HG03135 (cell line): ENCODE data around the gene DCLK1.
"Not testable (repeated sequence)": the region's sequence is repeated elsewhere in the genome, so short reads cannot be mapped to it uniquely, and the experiment has no call there.

ENCODE experiments used
- ATAC-seq: cut with Tn5 transposase; IDR thresholded peaks from one replicate; pipeline ENCODE4 v1.9.1; 2021; ENCODE audit warnings: mild to moderate bottlenecking, moderate library complexity; ENCODE audit not compliant: unreplicated experiment

Gene DCLK1

DNA sequence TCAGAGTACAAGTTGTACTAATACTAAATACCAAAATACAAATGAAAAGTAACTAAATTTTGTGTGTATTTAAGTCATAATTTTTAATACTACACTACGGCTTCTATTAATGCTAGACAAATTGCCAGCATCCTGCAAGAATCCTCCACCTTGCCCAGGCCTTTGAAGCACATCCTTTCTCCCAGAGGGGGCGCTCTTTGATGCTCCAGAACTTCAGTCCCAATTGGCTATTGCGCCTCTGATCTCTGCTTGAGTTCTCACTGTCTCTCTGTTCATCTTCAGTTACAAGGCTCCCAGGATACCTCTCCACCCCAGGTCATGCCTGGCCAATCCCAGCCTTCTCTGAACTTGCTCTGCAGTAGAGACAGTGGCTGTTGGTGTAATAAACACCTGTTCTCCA, 141.0 kb downstream of the DCLK1 start:
- ATAC-seq: no peak

DNA sequence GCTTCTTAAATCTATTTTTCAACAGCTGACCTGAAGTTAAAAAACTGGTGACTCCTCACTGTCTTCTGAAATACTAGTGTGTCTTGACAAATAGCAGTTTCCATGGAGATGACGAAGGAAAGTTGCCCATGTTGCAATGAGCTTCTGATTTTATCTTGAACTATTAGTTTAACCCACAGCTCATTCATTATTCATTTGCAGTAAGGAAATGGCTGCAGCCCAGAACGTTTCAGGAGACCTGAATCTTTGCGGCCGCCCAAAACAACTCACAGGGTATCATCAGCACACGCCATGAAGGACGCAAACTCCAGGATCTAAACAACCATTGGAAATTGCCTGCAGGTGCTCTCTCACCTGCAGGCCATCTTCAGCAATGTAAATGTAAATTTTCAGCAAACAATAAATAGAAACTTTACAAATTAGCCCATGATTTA, 142.5 kb downstream of the DCLK1 start:
- no peak for ATAC-seq

DNA sequence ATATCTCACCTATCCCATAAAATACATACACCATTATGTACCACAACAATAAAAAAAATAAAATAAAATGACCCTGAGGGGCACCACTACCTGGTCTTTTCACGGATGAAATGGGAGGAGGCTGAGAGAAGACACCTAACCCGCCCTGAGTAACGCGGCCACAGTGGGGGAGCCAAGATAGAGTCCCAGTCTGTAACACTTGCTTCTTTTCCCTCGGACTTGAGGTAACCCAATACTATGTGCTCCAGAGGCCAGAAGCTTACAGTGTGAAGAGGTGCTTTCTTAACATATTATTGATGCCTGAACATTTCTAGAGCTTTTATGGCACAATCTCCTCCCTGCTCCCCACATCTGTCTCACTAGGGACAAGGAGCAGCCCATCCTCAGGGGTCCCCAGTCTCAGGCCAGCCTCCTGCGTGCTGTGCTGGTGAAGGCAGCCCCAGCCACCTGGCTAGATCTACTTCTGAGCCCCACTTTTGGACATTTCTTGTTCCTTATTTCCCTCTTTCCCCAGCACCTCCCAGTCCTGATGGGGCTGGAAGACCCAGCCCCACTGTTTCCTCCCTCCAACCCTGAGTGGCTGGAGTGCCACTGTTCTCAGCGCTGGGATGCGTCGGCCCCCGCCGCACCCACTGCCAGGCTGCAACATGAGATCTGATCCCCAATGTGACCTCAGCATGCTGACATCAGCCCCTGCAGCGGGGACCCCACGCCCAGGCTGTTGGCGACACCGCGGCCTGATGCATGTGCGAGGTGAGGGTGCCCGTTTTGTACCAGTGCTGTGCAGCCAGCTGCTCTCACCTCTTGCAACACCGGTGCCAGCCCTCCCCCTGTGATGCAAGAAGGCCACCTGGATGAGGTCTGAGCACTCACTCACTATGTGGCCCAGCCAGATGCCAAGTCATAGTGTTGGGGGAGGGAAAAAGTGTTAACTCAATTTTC, 143.3 kb downstream of the DCLK1 start:
- no peak for ATAC-seq

DNA sequence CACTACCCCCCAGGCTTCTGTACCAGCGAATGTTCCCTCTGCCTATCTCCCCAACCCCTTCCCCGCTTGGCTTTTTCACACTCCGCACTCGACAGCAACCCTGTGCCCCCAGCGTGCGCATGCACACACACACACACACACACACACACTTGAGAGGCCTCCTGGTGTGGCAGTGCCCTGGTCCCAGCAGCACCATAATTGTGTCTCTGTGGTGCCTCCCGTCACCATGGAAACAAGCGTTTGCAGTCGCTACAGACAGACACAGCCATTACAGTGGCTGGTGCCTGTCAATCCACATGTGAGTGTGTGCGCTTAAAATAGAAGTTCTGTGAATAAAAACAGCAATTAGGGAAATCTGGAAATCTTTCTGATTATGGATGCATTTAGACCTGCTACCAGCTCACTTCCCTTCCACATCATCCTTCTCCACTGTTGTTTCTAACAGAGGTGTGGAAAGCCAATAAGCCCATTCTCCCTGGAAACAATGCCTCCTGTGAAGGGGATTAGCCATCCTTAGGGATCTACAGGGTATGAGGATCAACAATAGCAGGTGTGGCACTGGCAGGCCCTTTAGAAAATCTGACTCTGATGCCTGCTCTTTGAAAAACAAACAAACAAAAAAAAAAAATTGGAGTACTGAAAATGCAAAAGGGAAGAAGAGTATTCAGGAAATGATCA, 146.3 kb downstream of the DCLK1 start:
- no peak for ATAC-seq

DNA sequence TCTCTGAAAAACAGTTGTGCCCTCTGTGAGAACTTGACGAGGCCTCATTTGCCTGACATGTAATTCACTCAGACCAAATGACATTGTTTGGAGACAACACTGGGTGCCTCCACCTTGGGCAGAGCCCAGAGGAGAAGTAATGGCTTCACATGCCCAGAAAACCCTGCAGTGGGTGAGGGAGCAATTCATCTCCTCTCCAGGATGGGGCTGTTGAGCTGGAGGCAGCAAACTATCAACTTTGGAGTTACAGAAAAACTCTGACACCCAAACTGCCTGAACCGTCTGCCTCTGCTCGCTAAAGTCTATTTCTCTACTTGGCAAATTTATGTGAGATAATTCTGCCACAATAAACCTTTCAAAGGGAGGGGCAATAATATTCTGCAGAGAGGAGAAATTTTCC, 146.9 kb downstream of the DCLK1 start:
- ATAC-seq: no peak

DNA sequence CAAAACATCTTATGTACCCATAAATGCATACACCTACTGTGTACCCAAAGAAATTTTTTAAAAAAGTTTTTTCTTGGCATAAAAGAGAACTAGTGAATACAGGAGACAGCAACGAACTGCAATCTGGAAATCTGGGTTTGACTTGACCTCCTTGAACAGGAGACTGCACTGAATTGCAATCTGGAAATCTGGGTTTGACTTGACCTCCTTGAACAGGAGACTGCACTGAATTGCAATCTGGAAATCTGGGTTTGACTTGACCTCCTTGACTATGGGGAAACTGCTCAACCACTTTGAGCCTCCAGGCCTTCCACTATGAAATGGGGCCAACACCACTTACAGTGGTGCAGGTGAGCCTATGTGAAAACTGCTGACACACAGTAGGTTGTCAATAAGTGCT, 147.5 kb downstream of the DCLK1 start:
- not testable (repeated sequence) for ATAC-seq

DNA sequence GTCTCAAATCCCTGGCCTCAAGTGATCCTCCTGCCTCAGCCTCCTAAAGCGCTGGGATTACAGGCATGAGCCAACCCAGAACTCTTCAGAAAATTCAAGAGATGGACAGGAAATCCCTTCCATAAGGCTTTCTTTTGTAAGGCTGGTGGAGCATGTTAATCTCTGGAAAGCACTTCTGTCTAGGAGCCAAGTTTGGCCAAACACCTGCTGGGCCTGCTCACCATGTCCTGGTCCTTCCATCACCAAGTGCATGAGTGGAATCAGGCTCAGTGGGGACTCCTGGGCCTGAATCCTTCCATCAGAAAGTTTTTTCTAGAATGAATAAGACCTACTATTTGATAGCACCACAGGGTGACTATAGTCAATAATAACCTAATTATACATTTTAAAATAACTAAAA, 148.0 kb downstream of the DCLK1 start:
- no peak for ATAC-seq

DNA sequence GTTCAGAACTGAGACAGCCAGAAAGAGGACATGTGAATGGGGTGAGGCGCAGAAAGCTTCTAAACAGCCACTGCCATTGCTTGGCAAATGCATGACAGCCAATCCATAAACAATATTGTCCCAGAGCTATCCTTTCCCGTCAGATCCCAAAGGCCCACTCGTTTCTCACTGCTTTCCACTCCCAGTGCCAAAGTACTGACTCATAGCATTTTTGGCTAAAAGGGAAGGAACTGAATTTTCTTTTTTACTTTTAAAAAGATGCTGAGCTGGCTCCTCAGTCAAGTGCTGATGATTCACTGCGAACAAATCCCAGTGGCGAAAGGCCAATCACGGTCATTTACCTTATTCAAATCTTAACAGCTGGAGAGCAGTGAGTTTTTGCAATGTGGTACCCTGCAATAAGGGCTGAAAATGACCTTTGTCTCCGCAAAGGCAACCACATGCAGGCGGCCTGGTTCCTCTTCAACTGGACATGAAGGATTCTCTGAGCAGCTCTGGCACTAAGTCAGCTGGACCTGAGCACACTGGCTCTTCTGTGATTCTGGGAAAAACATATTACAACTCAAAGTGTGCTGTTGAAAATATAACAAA, 151.7 kb downstream of the DCLK1 start:
- ATAC-seq: no peak

DNA sequence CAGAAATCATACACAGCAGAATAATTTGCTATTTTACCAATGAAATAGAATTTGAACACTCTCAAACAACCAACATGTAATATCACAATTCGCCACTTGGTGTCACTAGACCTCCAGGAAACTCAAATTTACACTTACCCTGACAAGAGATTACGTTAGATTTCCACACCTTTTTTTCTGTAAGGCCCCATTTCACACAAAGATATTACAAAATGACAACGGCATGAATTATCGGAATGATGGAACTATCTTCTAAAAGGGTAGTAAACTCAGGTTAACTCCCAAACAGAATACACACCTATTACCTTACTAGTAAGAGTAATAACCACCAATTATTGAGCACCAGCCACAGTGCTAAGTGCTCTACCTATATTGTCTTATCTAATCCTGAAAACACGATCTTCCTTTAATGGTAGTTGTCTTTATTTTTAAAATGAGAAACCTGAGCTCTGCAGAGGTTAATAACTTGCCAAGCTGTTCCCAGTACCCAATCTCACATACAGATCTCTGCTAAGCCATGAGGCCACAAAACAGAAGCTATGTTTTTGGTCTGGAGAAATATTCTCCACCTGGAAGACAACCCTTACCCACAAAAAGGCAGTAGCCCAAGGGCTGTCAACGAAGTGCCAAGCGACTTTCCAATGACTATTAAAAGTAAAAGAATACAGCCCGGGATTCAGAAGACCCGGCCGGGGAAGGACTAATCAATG, 152.4 kb downstream of the DCLK1 start:
- no peak for ATAC-seq

DNA sequence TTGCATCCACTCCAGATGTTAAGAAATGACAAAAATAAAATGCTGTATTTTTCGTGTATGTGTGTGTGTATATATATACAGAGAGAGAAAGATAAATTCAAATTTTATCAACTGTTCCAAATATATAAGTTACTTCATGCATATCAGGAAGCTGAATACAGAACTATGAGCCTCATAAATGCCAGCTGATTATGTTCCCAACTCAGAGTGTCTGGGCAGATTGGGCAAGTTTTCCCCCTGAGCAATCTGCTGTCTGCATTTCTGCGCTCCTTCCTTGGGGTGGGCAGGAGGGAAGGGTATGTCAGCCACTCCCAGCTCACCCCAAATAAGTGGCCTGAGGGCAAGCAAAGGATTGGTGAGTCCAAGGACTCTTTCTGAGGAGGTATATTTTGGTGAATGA, 154.1 kb downstream of the DCLK1 start:
- no peak for ATAC-seq

DNA sequence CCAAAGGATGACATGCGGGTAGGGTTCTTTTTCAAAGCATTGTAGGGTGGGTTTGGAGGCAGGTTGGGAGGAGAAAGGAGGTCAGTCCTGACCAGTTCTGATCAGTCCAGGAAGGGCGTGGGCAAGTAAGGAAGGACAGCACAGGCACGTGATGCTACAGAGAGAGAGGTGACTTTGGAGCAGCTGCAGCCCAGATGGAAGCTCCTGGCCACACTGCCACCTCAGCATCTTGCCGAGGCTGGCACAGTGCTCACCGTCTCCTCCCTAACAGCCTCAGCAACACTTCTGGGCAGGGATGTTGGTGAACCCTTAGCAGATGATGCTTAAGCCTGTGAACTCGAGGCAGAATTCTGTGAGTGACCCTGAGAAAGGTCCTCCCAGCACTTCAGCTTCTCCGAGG, 155.1 kb downstream of the DCLK1 start:
- ATAC-seq: no peak

DNA sequence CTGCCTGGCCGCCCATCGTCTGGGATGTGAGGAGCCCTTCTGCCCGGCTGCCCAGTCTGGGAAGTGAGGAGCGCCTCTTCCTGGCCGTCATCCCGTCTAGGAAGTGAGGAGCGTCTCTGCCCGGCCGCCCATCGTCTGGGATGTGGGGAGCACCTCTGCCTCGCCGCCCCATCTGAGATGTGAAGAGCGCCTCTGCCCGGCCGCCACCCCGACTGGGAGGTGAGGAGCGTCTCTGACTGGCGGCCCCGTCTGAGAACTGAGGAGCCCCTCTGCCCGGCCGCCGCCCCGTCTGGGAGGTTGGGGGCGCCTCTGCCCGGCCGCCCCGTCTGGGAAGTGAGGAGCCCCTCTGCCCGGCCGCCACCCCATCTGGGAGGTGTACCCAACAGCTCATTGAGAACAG, 164.2 kb downstream of the DCLK1 start:
- ATAC-seq: not testable (repeated sequence)

DNA sequence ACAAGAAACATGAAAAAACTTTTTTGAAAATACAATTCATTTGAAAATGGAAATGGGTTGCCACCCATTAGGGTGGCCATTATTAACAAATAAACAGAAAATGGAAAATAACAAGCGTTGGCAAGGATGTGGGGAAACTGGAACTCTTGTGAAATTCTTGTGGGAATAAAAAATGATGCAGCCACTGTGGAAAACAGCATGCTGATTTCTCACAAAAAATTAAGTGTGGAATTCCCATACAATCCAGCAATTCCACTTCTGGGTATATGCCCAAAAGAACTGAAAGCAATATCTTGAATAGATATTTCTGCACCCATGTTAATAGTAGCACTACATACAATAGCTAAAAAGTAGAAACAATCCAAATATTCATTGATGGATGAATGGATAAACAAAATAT, 165.2 kb downstream of the DCLK1 start:
- no peak for ATAC-seq

DNA sequence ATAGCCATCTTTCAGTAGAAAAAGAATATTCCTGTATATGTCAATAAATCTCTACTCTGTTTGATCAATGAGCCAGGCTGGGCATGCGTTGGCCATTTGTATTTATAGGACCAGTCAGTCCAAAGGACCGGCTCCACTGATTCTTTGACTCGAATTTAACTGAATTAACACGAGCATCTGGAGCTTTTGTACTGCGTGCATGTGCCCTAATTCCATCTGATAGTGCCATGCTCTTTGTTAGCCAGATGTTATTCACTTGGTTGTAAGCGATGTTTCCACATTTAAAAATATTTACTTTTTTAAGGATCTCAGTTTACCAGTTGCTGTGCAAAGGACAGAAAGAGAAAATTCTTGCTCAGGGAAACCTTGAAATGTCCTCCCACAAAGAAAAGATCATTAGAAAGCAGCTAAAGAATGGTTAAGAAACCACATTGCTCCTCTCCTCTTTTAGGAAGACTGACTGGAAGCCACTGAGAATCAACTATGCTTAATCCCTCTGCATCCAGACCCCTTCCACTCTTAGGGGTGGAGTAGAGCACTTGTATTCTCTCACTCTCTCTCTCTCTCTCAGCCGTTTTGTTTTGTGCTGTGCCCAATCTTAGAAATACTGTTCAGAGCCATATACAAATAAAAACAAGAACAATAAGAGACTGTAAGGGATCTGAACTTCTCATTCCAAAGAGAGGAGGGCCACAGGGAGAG, 165.8 kb downstream of the DCLK1 start:
- no peak for ATAC-seq

DNA sequence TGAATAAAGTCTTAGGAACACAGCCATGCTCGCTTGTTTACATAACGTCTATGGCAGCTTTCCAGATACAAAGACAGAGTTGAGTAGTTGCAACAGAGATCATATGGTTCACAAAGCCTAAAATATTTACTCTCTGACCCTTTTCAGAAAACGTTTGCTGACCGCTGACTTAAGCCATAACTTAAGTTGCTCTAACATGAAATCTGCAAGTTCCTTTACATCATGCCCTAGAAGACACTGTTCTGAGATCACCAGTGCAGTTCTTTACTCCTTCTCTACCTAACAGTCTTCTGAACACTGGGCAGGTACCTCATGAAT, 166.4 kb downstream of the DCLK1 start:
- ATAC-seq: no peak

DNA sequence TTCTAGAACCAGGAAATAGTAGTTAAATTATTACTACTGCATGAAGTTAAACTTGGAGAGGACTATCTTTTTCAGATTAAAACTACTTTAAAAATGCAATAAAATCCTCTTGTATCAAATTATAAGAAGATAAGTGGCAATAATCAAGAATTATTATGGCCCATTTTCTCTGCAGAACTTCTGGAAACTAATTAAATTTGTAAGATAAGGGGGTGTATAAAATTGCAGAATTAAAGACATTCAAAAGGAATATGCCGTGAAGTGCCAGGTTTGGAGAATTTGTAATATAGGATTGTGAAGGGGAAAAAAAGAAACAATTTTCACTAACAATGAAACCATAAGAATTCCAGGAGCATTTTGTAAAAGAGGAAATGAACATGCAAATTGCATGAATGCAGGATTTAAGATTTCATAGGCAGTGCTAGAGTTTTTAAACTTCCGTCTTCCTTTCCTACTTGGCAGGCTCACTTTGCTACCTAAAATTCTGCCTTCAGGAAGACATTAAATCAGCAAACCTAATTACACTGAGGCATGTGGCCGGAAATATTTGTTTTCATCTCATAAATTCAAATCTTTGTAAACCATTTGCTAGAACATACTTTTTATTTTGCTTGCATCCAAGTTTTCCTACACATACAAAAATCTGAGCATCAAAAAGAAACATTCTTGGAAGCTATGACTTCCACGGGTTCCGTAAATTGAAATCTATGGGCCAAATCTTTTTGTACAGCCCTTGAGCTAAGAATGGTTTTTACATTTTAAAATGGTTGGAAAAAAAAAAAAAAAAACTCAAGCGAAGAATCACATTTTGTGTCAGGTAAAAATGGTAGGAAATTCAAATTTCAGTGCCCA, 166.9 kb downstream of the DCLK1 start:
- no peak for ATAC-seq

DNA sequence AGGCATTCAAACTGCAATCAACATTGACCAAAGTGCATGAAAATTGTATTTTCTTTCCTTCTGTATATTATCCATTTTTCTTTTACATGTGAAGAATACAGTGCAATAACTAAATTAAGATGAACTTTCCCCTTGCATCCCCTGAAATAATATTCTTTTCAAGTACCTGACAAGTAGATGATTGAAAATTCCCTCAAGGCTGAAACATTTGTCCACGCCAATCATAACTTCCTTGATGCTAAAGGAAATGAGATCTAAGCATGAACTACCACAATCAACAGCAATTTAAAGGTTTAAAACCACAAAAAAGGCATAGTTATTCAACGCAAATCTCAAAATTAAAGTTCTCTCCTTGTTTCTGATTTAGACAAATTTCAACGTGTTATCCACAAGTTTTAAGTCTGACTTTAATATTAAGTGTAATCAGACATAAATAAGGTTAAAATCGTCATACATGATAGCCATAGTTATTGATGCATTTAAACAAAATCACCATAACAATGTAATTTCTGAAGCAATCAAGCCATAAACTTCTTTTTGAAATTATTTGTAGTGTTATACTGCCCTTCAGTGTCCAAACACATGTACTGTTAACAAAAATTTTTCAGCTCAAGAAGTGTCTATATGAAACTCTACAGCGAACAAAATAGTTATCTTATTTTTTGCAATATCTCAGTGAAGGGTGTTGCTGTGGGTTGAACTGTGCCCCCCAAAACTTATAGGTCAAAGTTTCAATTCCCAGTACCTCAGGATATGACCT, 169.5 kb downstream of the DCLK1 start:
- ATAC-seq: no peak

DNA sequence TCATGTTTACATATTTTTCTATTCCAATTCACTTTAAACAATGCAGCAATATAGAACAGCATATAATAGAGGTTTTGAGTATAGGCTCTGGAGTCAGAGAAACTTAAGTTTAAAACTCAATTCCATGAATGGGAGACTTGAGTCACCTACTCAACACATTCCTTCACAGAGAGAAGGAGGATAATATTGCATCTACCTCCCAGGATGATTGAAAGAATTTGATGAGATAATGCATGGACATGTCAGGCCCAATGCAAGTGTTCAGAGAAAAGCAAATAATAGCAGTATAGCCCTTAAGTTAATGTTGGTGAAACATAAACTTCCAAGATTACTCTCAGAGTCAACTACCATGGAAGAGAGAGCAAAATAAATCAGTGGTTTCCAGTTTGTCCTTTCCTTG, 170.2 kb downstream of the DCLK1 start:
- ATAC-seq: no peak

DNA sequence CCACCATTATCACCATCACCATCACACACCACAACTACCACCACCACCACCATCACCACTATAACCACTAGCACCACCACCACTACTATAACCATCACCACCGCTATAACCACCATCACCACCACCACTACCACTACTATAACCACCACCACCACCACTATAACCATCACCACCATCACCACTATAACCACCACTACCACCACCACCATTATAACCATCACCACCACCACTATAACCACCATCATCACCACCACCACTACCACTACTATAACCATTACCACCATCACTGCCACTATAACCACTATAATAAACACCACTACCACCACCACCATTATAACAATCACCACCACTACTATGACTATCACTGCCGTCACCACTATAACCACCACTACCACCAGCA, 173.2 kb downstream of the DCLK1 start:
- no peak for ATAC-seq
